NCI-H146 treated with DMSO at 0.1 percent for 48 hours (cell line): Measurements from ENCODE around the gene HTRA3.

Source experiments
- DNase-seq: peaks from one replicate; lab custom pipeline; 2025; ENCODE audit not compliant: unreplicated experiment; lab: John Stamatoyannopoulos, UW

HTRA3 gene

DNA sequence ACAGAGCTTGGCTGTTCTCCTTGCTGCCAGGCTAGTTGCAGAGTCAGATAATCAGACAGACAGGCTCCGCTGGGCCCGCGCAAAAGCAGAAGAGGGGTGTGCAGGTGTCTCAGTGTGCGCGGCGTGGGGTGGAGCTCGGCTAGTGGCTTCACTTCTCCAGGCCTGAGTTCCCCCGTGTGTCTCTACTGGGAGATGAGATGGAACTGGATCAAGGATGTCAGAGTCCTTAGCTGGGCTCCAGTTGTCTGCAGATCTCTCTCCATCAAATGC, 21.1 kb downstream of the HTRA3 start:
- no peak for DNase-seq

- no peak for DNase-seq
These were observed 21.6 kb downstream of the HTRA3 start for GRCh38 chr4:8291036-8291682.

DNA sequence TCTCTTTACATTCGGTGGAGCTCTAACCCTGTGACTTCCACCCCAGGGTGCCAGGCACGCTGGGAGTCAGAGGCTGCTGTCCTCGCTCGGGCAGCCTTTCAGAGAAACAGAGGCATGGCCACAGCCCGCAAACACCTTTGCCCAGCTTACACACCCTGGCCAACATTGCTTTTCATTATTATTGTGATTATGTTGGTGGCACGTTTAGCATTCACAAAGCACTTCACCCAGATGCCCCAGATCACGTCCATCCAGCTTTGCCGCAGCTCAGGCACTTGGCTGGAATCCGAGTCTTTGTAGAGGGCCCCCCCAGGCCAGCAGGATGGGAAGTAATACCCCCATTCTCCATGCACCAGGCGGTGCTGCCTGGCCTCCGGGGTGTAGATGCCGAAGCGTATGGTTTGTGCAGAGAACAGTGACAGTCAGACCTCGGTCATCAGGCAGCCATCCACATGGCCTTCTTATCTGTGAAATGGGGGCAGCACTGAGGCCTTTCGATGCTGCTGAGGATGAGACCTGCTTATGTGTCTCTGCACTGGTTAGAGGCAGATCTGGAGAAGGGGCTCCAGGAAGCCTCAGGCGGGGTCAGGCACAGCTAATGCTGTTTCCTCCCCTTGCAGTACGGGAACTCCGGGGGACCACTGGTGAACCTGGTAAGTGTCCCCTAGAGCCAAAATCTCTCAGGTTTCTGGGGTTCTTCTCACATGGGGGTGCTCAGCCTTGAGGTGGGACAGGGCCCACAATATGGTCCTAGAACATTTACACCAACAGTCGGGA, 22.3 kb downstream of the HTRA3 start:
- DNase-seq = no peak

DNA sequence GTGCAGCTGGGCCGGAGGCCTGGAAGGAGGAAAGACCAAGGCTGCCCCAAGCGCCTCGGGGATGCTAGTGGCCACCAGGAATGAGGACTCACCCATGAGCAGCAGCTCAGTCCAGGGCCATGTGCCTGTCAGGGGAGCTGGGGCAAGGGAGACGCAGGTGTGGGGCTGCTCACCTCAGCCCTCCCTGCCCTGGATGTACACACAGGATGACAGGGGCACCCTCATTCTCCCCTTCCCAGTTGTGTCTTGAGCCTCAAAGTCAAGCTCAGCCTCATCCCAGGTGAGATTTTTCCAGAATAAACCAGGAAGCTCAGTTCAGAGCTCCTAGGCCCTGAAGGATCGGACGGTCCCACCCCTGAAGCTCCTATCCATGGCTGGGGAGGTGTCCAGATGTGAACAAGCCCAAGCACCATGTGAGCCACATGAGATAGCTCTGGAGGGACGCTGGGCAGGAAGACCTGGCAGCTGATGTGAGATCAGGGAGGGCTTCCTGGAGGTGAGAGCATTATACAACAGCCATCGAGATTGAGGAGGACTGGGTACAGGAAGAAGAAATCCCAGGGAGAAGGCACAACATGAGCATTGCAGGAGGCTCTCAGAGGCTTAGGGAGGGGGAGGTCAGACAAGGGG, 23.0 kb downstream of the HTRA3 start:
- DNase-seq = no peak

DNA sequence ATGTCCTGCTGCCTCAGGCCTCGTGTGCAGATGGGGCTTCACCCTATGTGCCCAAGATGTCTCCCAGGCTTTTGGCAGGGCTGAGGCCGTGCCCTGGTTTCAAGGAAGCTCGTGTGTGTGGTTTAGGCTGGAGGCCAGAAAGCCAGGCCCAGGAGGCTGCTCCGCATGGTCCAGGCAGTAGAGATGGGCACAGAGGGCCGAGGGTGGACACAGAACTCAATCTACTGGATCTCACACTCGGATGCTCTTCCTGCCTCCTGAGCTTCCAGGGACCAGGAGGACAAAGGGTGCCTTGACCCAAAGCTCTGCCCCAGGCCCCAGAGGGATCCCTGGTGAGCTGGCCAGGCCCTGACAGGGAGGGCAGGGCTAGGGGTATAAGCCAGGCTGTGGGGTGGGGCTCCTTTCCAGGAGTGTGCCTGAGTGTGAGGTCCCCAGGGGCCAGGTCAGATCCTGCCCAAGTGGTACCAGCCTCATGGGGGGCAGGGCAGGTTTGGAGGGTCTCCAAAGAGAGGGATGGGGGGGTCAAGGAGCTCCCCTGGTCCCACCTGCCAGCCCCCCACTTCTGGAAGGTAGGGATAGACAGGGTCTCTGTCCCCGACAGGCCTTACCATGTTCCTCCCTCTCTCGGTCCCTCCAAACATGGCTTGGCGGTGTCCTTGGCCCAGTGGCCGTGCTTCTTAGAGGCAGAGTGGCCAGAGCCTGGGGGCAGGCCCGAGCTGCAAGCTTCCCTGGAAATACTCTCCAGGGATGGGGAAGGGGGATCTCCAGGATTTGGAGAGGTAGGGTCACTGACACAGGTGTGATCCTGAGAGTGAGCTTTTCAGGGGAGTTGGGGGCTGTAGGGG, 23.8 kb downstream of the HTRA3 start:
- no peak for DNase-seq

GRCh38 chr4:8294036-8294435, 24.5 kb downstream of the HTRA3 start:
- DNase-seq = no peak

DNA sequence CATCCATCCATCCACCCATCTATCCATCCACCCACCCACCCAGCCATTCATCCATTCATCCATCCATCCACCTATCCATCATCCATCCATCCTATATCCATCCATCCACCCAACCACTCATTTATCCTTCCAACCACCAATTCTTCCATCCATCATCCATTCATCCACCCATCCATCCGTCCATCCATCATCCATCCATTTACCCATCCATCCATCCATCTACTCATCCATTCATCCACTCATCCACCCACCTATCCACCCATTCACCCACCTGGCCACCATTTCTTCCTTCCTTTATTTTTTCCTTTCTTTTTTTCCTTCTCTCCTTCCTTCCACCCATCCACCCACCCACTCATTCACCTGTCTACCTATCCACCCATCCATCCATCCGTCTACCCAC, 25.2 kb downstream of the HTRA3 start:
- DNase-seq = no peak

GRCh38 chr4:8295471-8295870, 25.9 kb downstream of the HTRA3 start:
- DNase-seq = no peak

DNA sequence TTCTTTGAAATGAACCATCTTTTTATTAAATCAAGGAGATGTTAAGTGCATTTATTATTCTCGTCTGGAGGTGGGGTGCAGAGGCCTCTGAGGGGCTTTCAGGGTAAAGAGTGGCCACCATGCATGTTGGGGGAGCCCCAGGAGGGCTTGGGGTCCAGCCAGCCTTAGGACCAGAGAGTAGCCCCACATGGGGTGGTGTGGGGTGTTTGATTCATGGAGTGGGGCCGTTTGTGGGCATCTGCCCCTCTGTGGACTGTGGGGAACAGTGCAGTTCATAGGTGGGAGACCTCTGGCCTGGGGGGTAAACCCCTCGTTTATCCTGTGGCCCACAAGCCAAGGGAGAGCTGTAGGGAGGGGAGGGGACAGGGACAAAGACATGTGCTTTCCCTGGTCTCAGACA, 26.9 kb downstream of the HTRA3 start:
- no peak for DNase-seq

DNA sequence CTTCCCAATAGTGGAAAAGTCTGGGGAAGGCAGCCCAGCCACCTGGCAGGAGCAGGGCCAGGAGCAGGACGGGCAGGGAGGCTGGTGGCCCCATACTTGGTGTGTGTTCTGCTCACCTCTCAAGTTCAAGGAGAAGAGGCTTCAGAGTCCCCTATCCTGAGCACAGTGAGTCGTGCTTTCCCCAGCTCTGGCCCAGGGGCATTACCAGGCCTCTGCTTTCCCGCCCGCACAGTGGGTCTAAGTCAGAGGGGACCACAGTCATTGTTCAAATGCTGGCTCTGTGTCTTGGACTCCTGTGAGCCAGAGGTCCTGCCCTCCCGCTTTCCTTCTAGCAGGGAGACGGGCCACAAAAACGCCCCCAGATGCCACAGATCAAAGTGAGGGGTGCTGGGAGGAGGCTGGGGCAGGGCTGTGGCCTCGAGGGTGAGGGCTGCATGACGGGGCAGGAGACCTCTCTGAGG, 27.6 kb downstream of the HTRA3 start:
- no peak for DNase-seq

DNA sequence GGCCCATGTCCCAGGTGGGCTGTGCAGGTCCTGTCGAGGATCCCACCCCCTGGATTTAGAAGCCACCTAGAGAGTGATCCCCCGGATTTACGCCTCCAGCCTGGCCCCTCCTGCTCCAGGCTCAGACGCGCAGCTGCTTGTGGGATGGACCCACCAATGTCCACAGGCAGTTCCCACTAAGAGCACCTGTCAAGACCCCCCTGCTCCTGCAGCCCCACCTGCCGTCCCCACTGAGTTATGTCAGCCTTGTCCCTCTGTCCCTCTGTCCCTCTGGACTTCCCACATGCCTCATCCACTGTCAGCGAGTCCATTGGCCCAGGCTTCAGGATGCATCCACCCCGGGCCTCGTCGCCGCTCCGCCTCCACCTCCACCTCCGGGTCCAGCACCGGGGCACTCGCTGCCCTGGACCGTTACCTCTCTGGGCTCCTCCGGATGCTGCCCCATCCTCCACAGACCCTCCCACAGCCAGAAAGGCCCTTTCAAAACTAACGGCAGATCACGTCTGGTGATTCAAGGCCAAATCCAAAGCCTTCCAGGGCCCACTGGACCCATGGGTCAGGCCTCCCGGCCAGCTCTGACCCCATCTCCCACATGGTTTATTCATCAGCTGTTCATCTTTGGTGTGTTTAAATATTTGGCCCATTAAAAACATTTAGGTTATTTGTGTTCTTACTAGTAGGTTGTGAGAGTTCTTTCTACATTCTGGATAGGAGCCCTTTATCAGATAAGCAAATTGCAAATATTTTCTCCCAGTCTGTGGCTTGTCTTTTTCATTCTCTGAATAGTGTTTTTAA, 28.3 kb downstream of the HTRA3 start:
- no peak for DNase-seq

GRCh38 chr4:8300832-8301231, 31.3 kb downstream of the HTRA3 start:
- no peak for DNase-seq

DNA sequence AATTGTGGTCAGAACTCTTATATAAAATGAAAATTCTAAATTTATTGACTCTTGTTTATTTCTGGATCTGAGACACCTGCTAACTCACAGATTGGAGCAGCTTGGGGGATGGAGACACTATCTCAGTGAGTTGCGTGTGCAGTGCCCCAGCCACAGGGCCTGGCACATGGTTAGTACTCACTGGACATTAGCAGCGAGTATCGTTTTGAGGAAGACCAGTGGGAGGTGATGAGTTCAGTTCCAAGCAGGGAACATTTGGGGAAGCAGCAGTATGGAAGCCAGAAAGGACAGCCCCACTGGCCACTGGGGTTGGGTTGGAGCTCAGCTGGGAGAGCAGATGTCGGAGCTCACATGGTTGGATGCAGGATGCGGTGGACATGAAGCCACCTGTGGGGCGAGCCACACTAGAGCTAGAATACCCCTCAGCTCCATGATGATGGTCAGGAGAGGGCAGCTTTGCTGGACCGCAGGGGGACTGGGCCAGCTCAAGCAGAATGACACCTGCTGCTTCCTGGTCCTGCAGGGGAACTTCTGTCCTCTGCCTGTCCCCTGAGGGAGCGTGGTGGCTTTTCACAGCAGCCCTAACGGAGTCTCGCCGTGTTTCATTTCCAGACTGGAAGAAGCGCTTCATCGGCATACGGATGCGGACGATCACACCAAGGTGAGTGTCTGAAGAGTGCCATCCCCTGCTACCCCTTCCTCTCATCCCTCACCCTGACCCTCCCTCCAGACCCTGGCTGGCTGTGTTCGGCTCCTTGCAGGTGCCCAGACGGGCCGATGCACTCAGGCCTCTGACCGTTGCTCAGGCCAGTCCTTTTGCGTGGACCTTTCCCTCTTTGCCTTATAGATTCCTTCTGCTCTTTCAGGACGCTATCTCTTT, 32.5 kb downstream of the HTRA3 start:
- no peak for DNase-seq

DNA sequence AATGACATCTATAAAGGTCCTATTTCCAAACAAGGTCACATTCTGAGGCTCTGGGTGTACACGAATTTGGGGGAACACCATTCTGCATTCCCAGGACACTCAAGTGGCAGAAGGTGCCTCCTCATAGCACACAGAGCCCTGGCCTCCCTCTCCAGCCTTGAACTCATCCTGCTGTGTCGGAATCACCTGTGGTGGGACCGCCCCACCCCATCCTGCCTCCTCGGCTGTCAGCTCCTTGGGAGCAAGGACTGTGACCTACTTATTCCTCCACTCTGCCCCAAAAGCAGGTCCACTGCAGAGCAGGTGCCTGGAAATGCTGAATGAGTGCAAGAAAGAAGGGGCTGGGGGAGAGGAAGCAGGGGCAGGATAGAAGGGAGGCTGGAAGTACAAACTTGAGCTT, 33.5 kb downstream of the HTRA3 start:
- no peak for DNase-seq

- no peak for DNase-seq
These were observed 34.1 kb downstream of the HTRA3 start for GRCh38 chr4:8303485-8304281.

DNA sequence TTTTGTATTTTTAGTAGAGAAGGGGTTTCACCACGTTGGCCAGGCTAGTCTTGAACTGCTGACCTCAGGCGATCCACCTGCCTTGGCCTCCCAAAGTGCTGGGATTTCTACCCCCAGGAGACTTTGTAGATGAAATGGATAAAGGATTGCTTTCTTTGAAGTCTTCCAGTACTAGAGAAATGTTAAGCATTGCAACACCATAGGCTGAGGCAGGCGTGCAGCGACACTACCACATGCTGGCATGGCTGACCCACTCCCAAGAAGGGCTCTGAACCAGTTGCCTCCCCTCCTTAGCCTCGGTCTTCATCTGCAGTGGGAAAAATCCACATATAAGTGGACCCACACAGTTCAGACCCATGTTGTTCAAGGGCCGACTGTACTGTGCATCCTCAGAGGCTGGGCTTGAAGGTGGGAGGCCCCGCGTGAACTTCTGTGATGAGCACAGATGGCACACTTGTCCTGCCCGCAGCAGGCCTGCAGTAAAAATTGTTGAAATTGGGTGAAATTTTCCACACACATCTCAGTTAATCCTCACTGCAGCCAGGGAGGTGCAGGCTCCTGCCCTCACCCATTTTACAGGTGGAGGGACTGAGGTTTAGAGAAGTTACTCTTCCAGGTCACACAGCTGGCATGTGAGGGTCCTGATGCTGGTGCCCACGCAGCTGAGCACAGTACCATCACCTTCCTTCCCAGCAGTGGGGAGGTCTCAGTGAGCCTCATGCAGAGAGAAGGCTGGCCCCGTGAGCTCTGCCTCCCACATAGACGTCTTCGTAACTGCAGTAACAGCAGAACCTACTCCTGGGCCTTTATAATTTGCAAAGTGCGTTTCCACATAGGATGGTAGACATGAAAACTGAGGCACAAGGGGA, 35.5 kb downstream of the HTRA3 start:
- DNase-seq = no peak

DNA sequence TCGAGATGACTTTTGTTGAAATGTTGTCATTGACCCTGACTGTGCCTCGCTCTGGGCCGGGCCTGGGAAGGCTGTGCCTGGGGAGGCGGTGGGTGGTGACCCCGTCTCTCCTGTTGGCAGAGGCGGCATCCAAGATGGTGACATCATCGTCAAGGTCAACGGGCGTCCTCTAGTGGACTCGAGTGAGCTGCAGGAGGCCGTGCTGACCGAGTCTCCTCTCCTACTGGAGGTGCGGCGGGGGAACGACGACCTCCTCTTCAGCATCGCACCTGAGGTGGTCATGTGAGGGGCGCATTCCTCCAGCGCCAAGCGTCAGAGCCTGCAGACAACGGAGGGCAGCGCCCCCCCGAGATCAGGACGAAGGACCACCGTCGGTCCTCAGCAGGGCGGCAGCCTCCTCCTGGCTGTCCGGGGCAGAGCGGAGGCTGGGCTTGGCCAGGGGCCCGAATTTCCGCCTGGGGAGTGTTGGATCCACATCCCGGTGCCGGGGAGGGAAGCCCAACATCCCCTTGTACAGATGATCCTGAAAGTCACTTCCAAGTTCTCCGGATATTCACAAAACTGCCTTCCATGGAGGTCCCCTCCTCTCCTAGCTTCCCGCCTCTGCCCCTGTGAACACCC, 36.4 kb downstream of the HTRA3 start:
- no peak for DNase-seq
